Colon (tissue), 2 donors: ENCODE data around the gene LRP2.
"Not testable (repeated sequence)": the region's sequence is repeated elsewhere in the genome, so short reads cannot be mapped to it uniquely, and the experiment has no call there.

ENCODE experiments used
- FAIRE-seq: peaks from 2 replicates; lab custom pipeline; 2012; peaks lifted over from hg19 to GRCh38; lab: Jason Lieb, UNC
- donor health status: control.
- donor health status: control.

LRP2 gene

DNA sequence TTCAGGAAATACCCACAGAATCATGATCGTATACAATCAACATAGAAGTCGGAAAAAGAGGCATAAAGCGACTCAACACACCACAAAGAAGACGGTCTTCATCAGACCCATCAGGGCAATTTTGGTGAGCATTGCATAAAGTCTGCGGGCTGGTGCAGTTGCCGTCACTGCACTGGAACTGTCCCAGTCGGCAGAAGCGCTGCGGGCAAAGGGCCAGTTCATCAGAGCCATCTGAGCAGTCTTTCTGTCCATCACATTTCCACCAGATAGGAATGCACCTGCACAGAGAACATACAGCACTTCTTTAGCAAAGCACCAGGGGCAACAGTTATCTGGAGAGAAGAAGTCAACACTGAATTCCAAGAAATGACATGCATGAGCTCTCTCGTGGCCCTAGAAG lies 187.2 kb downstream of the LRP2 start:
- FAIRE-seq = no peak

DNA sequence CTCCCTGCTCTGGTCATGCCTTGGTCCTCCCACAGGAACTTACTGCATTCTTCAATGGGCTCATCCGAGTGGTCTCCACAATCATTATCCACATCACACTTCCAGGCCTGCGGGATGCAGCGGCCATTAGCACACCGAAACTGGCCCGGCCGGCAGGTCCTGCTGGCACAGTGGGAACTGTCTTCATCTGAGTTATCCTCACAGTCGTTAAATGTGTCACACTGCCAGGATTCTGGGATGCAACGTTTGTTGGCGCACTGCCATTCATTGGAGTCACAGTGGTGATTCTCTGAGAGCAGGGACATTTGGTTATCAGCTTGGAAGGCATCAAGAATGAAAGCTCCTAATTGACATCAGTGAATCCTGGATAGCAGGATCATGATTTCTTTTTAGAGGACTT lies 188.5 kb downstream of the LRP2 start:
- no peak for FAIRE-seq

DNA sequence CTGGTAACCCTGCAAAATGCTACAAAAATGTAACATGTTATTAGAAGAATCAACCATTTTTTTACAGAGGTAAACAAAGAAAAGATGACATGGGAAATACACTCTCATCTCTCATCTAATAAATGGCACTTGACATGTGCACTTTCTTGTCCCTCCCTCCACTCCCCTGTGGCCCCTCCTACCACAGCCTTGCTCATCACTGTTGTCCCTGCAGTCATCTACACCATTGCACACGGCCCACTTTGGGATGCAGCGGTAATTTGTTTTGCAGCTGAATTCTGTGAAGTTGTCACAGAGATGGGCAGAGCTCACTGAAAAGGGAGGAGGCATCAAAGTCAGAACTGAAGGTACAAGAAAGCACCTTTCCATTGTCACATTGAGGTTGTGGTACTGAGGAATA lies 189.4 kb downstream of the LRP2 start:
- FAIRE-seq = no peak

DNA sequence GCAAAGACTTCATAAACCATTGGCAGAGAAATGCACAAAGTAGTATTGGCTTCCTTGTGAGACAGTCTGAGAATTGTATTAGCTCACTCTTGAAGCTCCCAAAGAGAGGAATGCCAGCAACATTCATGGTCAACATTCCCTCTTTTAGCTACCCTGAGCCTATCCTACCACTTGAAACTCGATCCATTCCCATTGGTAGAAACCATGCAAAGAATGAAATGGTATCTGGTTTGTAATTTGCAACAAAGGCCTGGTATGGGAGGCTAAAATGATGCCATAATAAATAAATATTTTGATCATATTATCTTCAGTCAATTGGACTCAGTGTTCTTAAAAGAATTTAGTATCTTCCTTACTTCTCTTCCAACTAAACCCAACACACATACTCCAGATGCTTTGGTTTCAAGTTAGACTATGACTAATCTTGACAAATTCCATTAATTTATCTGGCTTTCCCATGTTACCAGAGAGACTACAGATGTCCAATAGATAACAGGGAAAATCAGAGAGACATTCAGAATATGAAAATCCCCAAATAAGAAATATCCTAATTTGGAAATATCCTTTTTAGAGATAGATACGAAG lies 190.1 kb downstream of the LRP2 start:
- no peak for FAIRE-seq

DNA sequence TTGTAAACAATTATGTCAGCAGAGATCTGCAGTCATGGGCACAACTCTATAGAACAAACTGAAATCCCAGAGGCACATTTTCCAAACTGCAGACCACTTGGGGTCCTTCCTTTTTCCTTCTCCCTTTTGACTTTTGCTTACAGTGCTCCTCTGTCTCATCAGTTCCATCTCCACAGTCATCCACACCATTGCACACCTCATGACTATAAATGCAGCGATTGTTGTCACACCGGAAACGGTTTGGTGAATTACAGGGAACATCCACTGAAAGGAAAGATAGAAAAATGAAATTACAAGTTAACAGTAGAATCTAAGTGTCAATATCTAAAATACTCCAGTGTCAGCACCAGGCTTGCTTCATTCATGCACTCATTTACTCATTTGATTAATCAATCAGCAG lies 196.5 kb downstream of the LRP2 start:
- no peak for FAIRE-seq

DNA sequence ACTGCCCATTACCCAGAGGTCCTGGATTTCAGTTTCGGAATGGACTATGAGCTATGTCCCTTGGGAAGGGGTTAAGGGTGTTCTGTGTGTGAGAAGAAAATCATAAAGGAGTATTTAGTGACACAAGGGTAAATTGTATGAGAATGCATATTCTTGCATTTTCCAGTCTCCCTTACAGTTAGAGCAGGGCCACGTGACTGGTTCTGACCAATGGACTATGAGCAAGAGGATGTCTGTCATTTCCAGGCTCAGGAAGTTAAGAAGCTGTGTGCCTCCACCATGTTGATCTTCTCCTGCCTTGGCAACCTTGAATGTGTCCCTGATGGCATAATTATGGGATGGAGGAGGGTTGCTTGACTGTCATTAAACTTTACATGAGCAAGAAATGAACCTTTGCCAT lies 198.0 kb downstream of the LRP2 start:
- FAIRE-seq = no peak

DNA sequence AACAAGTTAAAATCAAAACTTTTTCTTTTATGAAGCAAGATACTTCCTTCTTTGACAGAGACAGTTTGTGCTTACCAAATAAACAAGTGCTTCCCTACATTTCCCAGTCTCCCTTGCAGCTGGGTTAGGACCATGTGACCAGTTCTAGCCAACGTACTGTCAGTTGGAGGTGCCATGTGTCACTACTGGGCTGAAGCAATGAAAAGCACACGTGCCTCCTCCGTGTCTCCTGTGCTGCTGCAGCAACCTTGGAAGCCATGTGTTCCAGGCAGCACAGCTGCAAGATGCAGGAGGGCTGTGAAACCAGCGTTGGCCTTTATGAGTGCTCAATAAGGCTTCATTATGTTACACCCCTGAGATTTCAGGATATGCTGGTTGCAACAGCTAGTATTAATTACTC lies 199.7 kb downstream of the LRP2 start:
- FAIRE-seq = no peak

DNA sequence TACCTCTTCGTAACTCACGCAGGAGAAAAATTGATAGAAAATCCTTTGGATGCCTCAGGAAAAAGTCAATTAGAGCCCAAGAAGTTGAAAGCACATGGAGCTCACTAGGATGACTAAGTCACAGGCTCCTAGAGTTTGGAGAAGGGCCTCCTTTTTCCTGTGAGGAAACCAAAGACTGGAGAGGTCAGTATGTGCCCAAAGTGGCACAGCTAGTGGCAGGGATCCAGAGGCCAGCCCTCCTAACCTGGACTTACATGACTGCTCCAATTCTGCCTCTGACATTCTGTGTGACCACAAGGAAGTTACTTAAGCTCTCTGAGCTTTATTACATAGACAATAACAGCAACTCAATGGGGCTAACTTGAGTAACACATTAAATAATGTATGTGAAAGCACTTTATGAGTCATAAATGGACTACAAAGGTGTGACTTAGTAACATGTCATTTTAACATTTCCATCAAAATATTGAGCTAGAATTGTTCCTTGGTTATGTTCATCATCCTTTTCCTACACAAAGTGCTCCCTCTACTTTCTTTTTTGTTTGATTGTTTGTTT lies 201.3 kb downstream of the LRP2 start:
- no peak for FAIRE-seq

DNA sequence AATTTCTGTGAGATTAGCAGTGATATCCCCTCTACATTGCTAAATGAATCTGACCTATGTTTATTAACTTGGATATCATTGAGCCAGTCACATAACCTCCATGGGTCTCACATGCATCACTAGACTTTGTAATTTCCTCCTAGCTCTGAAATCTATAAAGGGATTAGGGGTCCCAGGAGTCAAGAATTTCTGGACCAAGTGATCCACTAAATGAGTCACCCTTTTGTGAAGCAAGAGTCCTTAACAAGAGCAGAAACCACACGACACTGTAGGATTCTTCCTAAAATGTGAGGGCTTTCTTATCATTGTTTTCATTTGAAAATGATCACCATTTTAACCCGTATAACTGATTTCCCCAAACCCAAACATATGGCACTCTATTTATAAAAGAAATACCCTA lies 202.6 kb downstream of the LRP2 start:
- no peak for FAIRE-seq

DNA sequence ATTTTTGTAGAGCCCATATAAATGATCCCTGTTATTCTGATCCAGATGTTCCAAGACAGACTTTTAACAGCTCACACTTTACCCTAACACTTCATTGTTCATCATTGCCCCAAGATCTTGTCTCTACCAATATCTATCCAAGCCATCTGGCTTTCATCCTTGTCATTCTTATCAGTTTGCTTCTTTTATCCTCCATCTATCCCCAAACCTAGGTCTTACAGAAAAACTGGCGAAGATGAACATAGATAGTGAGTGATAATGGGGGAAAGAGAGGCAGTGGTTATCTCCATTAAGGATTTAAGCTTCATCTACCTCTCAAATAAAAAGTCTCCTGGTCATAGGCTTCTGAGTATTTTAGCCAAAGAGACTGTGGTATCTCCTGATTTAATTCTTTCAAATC lies 203.5 kb downstream of the LRP2 start:
- no peak for FAIRE-seq

DNA sequence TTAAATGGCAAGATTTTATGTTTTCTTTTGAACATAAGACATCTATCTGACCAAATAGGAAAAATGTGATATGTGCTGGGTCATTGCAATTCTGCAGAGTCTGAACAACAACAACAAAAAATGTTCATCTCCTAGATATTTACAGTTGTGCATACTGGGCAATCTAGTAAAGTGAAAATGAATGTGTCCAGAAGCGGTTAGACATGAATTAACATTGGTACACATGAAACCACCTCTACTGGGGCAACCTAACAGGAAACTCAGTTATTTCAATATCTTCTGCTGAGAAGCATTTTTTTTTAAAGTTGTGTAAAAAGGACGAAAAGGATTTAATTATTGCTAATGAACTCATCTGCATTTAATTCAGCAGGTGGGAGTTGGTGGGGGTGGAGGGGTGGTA lies 216.1 kb downstream of the LRP2 start:
- FAIRE-seq = no peak

DNA sequence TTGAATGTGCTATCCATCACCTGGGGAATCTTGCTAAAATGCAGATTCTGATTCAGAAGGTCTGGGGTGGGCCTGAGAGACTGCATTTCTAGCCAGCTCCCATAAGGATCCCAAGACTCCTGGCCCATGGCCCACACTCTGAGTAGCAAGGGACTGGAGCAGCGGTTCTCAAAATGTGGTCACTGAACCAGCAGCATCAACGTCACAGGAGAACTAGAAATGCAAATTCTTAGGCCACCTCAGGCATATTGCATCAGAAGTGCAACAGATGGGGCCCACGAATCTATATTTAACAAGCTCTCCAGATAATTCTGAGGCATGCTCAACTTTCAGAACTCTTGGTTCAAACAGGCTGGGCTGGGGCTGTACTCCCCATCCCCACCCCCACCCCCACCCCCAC lies 218.3 kb downstream of the LRP2 start:
- no peak for FAIRE-seq

DNA sequence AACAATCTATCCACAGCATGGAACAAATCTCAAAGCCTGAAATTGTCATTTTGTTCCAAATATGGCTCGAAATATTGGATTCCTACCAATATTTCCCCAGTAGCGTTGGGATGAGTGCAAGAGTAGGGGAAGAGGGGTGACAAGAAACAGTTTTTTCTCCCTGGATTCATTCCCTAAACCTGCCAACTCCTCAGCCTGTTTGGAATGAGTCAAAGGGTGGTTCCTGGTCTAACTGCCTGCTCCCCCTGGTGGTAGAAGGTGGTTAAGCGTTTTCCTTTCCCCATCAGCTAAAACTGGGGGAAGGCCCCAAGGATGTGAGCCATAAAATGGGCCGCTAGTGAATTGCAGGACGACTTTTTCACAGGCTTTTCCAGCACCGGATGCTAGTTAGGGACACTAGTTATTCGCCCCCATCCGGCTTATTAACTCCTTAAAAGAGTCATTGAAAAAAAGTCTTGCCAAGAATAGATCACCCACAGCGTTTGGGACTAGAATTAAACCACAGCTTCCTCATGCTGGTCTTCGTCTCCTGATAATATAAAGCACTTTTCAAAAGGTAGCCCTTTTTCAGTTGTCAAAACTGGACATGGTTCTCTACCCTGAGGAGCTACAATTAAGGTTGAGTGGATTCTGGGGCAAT lies 220.5 kb downstream of the LRP2 start:
- FAIRE-seq = no peak

DNA sequence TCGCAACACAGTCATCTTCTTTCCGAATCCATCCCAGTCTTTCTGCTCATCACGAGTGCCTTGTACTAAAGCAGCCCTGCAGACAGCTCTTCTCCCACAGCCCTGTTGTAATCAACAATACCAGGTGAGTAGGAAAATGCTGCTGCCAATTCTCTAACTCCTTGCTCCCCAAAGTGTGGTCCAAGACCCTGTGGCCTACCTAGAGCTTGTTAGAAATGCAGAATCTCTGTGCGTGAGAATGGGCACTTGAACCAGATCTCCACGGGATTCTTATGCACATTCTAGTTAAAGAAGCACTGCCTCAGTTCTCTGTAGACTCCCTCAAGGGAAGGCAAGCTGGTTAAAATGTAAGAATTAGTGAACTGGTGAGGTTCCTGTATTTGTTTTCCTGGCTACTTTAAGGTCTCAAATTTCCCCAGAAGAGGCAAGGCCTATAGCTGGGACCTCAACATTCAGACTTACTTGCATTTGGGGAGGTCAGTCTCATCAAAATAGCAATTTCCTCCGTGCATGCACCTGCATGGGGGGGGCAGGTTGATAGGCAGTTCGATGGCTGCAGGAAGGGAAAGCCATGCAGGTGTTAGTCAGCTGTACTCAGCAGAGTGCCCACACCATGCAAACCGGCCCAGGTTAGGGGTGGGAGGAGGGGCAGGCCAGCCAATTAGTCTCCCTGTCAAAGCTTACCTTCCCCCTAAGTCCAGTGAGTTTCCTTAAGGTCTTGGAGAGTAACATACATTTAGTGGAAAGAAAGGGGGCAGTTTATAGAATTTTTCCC lies 222.2 kb downstream of the LRP2 start:
- no peak for FAIRE-seq

DNA sequence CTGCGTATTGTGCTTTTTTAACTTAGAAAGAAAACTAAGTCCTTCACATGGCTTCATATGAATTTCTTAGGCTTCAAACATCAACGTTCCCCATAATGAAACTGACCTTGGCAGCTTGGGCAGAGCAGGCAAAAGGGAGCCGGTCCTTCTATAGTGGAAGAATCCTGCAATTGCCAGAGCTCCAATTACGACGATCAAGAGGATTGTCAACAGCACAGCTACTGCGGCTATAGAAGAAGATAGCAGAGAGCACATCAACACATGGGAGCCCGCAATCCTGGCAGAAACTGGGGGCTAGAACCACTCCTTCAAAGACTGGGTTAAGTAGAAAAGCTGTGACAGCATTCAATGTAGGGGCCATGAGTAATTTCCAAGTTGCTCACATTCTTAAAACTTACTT lies 223.2 kb downstream of the LRP2 start:
- FAIRE-seq = no peak

DNA sequence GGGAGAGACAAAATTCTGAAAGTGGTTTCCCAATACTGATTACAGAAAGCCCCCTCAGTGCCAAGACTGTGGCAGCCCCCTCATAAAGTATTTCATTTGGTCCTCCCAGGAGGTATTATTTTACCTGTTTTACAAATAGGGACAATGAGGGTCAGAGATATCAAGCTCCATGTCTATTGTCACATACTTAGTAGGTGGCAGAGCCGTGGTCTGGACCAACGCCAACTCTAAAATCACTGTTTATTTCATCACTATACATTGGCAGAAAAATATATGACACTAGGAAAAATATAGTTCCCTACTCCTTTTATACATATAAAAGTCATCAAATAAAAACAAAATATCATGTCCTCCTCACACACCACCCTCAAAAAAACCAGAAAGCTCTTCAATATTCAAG lies 224.4 kb downstream of the LRP2 start:
- FAIRE-seq = no peak

DNA sequence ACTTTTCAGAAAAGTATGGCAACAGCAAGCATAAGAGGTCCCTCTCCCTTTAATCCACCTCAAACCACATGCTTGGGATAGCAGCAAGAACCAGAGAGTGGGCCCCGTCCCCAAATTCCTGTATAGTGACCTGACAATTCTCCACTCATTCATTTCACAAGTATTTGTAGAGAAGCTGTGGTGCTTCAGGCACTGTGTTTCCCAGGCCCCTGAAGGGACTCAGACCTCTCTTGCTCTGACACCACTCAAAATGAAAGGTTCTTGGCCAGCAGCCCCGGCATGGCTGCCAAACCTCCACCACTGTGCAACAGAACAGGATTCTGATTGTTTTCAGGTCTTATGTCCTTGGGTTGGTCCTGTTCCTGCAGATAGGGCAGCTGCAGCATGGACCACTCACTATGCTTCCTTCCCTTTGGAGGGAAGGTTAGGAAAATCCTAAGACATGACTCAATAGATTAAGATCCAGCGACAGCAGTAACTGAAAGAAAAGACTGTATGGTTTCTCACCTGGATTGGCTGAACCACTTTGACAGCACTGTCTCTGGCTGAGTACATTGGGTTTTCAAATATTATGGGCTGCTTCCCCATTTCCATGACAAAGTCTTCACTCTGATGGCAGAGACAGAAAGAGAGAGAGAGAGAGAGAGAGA lies 225.3 kb downstream of the LRP2 start:
- no peak for FAIRE-seq

DNA sequence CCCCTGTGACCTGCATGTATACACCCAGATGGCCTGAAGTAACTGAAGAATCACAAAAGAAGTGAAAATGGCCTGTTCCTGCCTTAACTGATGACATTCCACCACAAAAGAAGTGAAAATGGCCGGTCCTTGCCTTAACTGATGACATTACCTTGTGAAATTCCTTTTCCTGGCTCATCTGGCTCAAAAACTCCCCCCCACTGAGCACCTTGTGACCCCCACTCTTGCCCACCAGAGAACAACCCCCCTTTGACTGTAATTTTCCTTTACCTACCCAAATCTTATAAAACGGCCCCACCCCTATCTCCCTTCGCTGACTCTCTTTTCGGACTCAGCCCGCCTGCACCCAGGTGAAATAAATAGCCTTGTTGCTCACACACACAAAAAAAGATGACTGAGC lies 225.9 kb downstream of the LRP2 start:
- FAIRE-seq = not testable (repeated sequence)

DNA sequence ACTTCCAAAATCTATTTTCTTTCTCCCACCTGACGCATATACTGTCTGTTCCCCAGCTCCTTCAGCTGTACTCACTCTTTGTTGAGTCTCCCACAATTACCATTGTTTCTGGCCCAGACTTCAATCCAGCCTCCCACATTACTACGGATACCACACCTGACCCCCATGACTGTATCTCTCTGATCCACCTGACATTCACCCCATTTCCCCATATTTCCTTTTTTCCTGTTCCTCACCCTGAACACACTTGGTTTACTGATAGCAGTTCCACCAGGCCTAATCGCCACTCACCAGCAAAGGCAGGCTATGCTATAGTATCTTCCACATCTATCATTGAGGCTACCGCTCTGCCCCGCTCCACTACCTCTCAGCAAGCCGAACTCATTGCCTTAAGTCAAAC lies 228.1 kb downstream of the LRP2 start:
- not testable (repeated sequence) for FAIRE-seq

DNA sequence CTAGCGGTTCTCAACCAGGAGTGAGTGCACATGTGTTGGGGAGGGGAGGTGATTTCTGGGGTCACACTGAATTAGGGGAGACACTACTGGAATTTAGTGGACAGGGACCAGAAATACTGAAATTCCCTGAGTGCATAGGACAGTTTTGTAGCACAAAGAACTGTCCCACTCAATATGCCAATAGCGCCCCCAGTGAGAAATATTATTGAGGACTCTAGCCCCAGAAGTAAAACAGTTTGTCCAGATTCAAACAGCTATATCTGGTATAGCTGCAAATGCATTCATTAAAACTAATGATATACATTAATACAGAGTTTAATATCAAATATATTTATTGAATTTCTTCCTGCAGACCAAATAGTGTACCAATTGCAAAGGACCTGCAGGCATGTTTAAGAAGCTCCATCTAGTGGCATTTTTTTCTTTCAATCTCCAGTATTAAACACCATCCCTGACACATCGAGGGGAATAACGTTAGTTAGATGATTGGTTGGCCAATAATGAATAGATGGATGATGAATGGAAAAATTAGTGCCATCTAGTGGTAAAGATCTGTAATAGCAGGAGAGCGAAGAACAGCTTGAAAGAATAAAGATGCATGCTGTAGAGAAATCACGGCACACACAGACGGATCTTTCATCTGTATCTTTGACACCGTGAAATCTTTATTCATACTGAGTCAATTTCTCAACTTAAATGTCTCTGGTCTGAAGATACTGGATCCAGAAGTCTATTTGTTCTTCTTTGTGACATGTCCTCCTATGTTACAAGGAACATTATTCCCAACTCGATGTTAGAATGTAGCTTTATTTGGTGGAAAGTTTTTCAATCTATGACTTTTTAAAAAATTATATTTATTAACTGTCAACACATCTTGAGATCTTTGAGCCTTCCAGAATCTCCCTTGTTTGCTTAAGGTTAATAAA lies 230.5 kb downstream of the LRP2 start:
- no peak for FAIRE-seq

DNA sequence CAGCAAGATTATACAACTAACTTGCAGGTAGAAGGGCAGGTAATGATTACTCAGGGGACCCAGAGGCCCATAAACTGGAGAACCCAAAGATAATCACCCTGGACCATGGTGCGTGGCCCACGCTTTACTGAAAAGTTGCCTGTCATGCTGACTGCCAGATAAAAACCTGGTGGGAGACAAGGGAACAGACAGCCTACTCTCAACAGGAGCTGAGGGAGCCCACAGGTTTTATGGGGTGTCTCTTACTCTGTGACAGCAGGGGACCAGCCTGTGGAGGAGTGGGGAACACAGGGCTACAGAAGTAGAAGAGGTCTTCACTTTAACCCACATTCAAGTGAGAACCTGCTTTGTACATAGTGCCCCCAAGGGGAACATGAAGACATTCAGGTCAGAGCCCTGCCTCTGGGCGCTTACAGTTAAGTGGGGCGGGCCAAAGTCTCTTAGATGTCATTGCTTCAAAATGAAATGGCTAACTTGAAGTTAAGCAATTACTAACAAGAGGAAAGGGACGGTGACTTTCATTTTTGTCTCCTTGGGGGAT lies 232.6 kb downstream of the LRP2 start:
- FAIRE-seq = no peak

DNA sequence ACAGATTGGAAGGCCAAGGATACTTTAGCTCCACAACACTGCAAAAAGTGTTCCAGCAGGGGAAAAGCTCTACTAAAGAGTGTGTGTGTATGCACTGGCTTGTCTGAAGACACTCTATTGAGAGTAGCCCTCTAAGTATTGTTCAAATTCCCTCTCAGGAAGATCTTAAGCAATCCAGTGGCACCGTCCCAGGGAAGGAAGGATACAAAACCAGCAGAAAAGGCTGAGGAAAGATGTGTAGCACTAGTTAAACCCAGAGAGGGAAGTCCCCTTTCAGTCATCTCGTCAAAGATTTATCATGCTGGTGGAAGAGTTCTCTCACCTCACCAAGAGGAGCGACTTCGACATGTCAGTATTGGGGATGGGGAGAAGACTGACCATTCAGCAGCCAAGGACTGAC lies 242.5 kb downstream of the LRP2 start:
- no peak for FAIRE-seq
